Measurements from ENCODE around the gene CCDC102A.

CCDC102A gene

GRCh38 chr16:57526498-57526897 lies 9.9 kb downstream of the CCDC102A start:
- in situ Hi-C loops (cut with HindIII; ENCODE audit: low sequenced_read_pairs) = no loop called here

GRCh38 chr16:57525761-57526160 lies 10.6 kb downstream of the CCDC102A start:
- in situ Hi-C loops (cut with HindIII; ENCODE audit: low sequenced_read_pairs) = no loop called here

- in situ Hi-C loops (cut with HindIII; ENCODE audit: low sequenced_read_pairs) = no loop called here
These were observed 13.4 kb downstream of the CCDC102A start for GRCh38 chr16:57522960-57523359.

- in situ Hi-C loops (cut with HindIII; ENCODE audit: low sequenced_read_pairs) = no loop called here
These were observed 16.5 kb downstream of the CCDC102A start for GRCh38 chr16:57519796-57520360.

GRCh38 chr16:57518922-57519321 lies 17.4 kb downstream of the CCDC102A start:
- in situ Hi-C loops (cut with HindIII; ENCODE audit: low sequenced_read_pairs) = no loop called here

GRCh38 chr16:57518520-57518919 lies 17.9 kb downstream of the CCDC102A start:
- in situ Hi-C loops (cut with HindIII; ENCODE audit: low sequenced_read_pairs) = no loop called here

GRCh38 chr16:57517397-57518367 lies 18.7 kb downstream of the CCDC102A start:
- in situ Hi-C loops (cut with HindIII; ENCODE audit: low sequenced_read_pairs) = no loop called here

- in situ Hi-C loops (cut with HindIII; ENCODE audit: low sequenced_read_pairs) = no loop called here
These were observed 19.6 kb downstream of the CCDC102A start for GRCh38 chr16:57516773-57517172.

- in situ Hi-C loops (cut with HindIII; ENCODE audit: low sequenced_read_pairs) = no loop called here
These were observed 20.1 kb downstream of the CCDC102A start for GRCh38 chr16:57516176-57516725.

GRCh38 chr16:57514791-57515600 lies 21.4 kb downstream of the CCDC102A start:
- in situ Hi-C loops (cut with HindIII; ENCODE audit: low sequenced_read_pairs) = no loop called here

GRCh38 chr16:57514371-57514770 lies 22.0 kb downstream of the CCDC102A start:
- in situ Hi-C loops (cut with HindIII; ENCODE audit: low sequenced_read_pairs) = no loop called here

GRCh38 chr16:57513371-57514102 lies 22.8 kb downstream of the CCDC102A start:
- in situ Hi-C loops (cut with HindIII; ENCODE audit: low sequenced_read_pairs) = no loop called here

GRCh38 chr16:57512296-57513001 lies 23.9 kb downstream of the CCDC102A start:
- in situ Hi-C loops (cut with HindIII; ENCODE audit: low sequenced_read_pairs) = no loop called here

GRCh38 chr16:57510016-57510871 lies 26.1 kb downstream of the CCDC102A start:
- in situ Hi-C loops (cut with HindIII; ENCODE audit: low sequenced_read_pairs) = no loop called here

- in situ Hi-C loops (cut with HindIII; ENCODE audit: low sequenced_read_pairs) = loop anchor here (5.0 to 10.0 kb wide), 3 partner anchors 52 to 92 kb away; no protein-coding TSS in a partner anchor
These were observed 27.0 kb downstream of the CCDC102A start for GRCh38 chr16:57509231-57509923.

- in situ Hi-C loops (cut with HindIII; ENCODE audit: low sequenced_read_pairs) = loop anchor here (5.0 to 10.0 kb wide), 3 partner anchors 51 to 91 kb away; no protein-coding TSS in a partner anchor
These were observed 28.3 kb downstream of the CCDC102A start for GRCh38 chr16:57508035-57508425.

- in situ Hi-C loops (cut with HindIII; ENCODE audit: low sequenced_read_pairs) = loop anchor here (5.0 to 10.0 kb wide), 3 partner anchors 50 to 90 kb away; no protein-coding TSS in a partner anchor
These were observed 29.0 kb downstream of the CCDC102A start for GRCh38 chr16:57507136-57508034.
